Liver (tissue), 9 donors: ENCODE results near the gene HTR2A. TPM values are rescaled to one million over a fixed set of nuclear protein-coding genes. Genes with fewer than 3 reads are reported as not detected.

Experiments
- DNase-seq: peaks from one replicate; pipeline ENCODE4 v3.0.0-alpha.2; 2017; ENCODE audit warnings: low spot score
- H3K27ac ChIP-seq, 2 donors: one replicate each; pipeline ENCODE4 v1.7.0; 2013; ENCODE audit warnings: inconsistent platforms in 2 of 2, low read length in 2 of 2, control low read depth in 1 of 2, low read depth in 1 of 2, mild to moderate bottlenecking in 1 of 2
- H3K27me3 ChIP-seq, 4 donors: one replicate each; pipeline versions ENCODE4 v1.6.1 to v1.7.0; 2013; ENCODE audit warnings: low read length in 3 of 4, inconsistent platforms in 1 of 4, mild to moderate bottlenecking in 1 of 4, moderate library complexity in 1 of 4; ENCODE audit not compliant: control insufficient read depth in 4 of 4, insufficient read depth in 4 of 4
- H3K36me3 ChIP-seq, 4 donors: one replicate each; pipeline versions ENCODE4 v1.6.1 to v1.7.0; 2013; ENCODE audit warnings: low read length in 3 of 4, mild to moderate bottlenecking in 3 of 4, low read depth in 1 of 4, moderate library complexity in 1 of 4; ENCODE audit not compliant: control insufficient read depth in 4 of 4, insufficient read depth in 3 of 4
- H3K4me1 ChIP-seq, 4 donors: one replicate each; pipeline versions ENCODE4 v1.6.1 to v1.7.0; 2013; ENCODE audit warnings: low read length in 3 of 4, mild to moderate bottlenecking in 3 of 4, moderate library complexity in 1 of 4; ENCODE audit not compliant: control insufficient read depth in 4 of 4, insufficient read depth in 4 of 4
- H3K4me3 ChIP-seq, 3 donors: one replicate each; pipeline versions ENCODE4 v1.6.1 to v1.7.0; 2013; ENCODE audit warnings: low read length in 3 of 3, control low read depth in 1 of 3, low read depth in 1 of 3, mild to moderate bottlenecking in 1 of 3
- H3K9ac ChIP-seq, 2 donors: one replicate each; pipeline ENCODE4 v1.7.0; 2013; ENCODE audit warnings: low read length in 2 of 2, mild to moderate bottlenecking in 2 of 2, moderate library complexity in 2 of 2, control low read depth in 1 of 2, low read depth in 1 of 2
- H3K9me3 ChIP-seq, 4 donors: one replicate each; pipeline versions ENCODE4 v1.6.1 to v1.7.0; 2013; ENCODE audit warnings: low read length in 3 of 4; ENCODE audit not compliant: control insufficient read depth in 4 of 4
- EGR1 ChIP-seq, 2 donors: IDR thresholded peaks; 2 replicates each; pipeline ENCODE4 v1.6.1; 2016 to 2018; ENCODE audit warnings: antibody characterized with exemption in 2 of 2, low read depth in 2 of 2
- FOXA1 ChIP-seq: IDR thresholded peaks from 2 replicates; pipeline ENCODE4 v1.6.1; 2016; ENCODE audit warnings: antibody characterized with exemption
- FOXA2 ChIP-seq: IDR thresholded peaks from 2 replicates; pipeline ENCODE4 v1.6.1; 2016; ENCODE audit warnings: antibody characterized with exemption
- GABPA ChIP-seq, 2 donors: IDR thresholded peaks in 1 of 2; conservative IDR thresholded peaks in 1 of 2; 2 replicates each; pipeline ENCODE4 v1.6.1; 2016; ENCODE audit warnings: antibody characterized with exemption in 2 of 2, mild to moderate bottlenecking in 1 of 2, moderate library complexity in 1 of 2
- HNF4A ChIP-seq, 2 donors: conservative IDR thresholded peaks; 2 replicates each; pipeline ENCODE4 v1.6.1; 2016; ENCODE audit warnings: antibody characterized with exemption in 2 of 2, mild to moderate bottlenecking in 2 of 2
- HNF4G ChIP-seq: IDR thresholded peaks from 2 replicates; pipeline ENCODE4 v1.6.1; 2016; ENCODE audit warnings: antibody characterized with exemption
- JUND ChIP-seq, 2 donors: IDR thresholded peaks; 2 replicates each; pipeline ENCODE4 v1.6.1; 2016; ENCODE audit warnings: antibody characterized with exemption in 2 of 2
- MAX ChIP-seq: IDR thresholded peaks from 2 replicates; pipeline ENCODE4 v1.6.1; 2016; ENCODE audit warnings: antibody characterized with exemption
- NR2F2 ChIP-seq: IDR thresholded peaks from 2 replicates; pipeline ENCODE4 v1.6.1; 2016; ENCODE audit warnings: antibody characterized with exemption
- RAD21 ChIP-seq, 2 donors: IDR thresholded peaks; 2 replicates each; pipeline ENCODE4 v1.6.1; 2016; ENCODE audit warnings: antibody characterized with exemption in 2 of 2, mild to moderate bottlenecking in 2 of 2
- RXRA ChIP-seq, 2 donors: IDR thresholded peaks; 2 replicates each; pipeline ENCODE4 v1.6.1; 2017 to 2018; ENCODE audit warnings: antibody characterized with exemption in 2 of 2, mild to moderate bottlenecking in 1 of 2
- SP1 ChIP-seq: IDR thresholded peaks from 2 replicates; pipeline ENCODE4 v1.6.1; 2018; ENCODE audit warnings: antibody characterized with exemption, mild to moderate bottlenecking
- TAF1 ChIP-seq: conservative IDR thresholded peaks from 2 replicates; pipeline ENCODE4 v1.6.1; 2016; ENCODE audit warnings: antibody characterized with exemption, mild to moderate bottlenecking
- YY1 ChIP-seq: IDR thresholded peaks from 2 replicates; pipeline ENCODE4 v1.6.1; 2016; ENCODE audit warnings: antibody characterized with exemption, mild to moderate bottlenecking
- WGBS: extraction: QIAGEN DNeasy Blood & Tissue Kit; methylation state at CpG from one replicate; pipeline ENCODE4 v1.1.7; 2013; 5-methylcytosine and 5-hydroxymethylcytosine counted together
- polyA plus RNA-seq, 2 donors: library from polyadenylated mRNA; stranded (reverse) in 1 of 2; unstranded in 1 of 2; fragments of 200-250 nt in 1 of 2; fragments of >200 nt in 1 of 2; fragmentation: Nextera tagmentation in 1 of 2; extraction: Ambion mirVana in 1 of 2; gene quantifications; one replicate each; pipeline versions ENCODE4 v1.2.1 to v1.2.3, GENCODE V29; 2013 to 2015
- total RNA-seq, 2 donors: library from RNA; depleted of rRNA; stranded (reverse); fragments of >200 nt; gene quantifications; one replicate each; pipeline ENCODE4 v1.2.3, GENCODE V29; 2014
- TF ChIP-seq, protein P1 (sequence below): IDR thresholded peaks from 2 replicates; pipeline ENCODE4 v1.6.1; 2016; ENCODE audit warnings: antibody characterized with exemption
- TF ChIP-seq, protein P2 (sequence below): IDR thresholded peaks from 2 replicates; pipeline ENCODE4 v1.6.1; 2016; ENCODE audit warnings: antibody characterized with exemption
- TF ChIP-seq, protein P3 (sequence below): IDR thresholded peaks from 2 replicates; pipeline ENCODE4 v1.6.1; 2016; ENCODE audit warnings: antibody characterized with exemption, mild to moderate bottlenecking
- TF ChIP-seq, protein P4 (sequence below): fragments of 150-350 bp; IDR thresholded peaks from 2 replicates; pipeline ENCODE4 v1.5.1; 2017; ENCODE audit warnings: improper control_type of control experiment, low read depth, low read length; ENCODE audit not compliant: missing input control
- donor health status: healthy.
- donor health status: healthy.
- donor health status: healthy.
- donor health status: healthy.
- donor health status: healthy.

Gene HTR2A
- total and polyA plus RNA-seq, 4 donors: under 0.01 to 0.19 (median 0.19) TPM; not detected in 1

- Histone ChIP-seq H3K27me3 (no peaks in the 10 kb centered on the region), H3K9ac (no peak overlapping the region), H3K9me3 (no peaks in the 10 kb centered on the region), H3K36me3 (no peaks in the 10 kb centered on the region), H3K27ac (no peak overlapping the region), H3K4me1 (peaks cover 2 to 26% (median 13%) of the 10 kb centered on the region in 4 donors), H3K4me3 (no peak overlapping the region)
- TF ChIP-seq SP1: no peak
- no peak for TF ChIP-seq EGR1 (IDR thresholded peaks at IDR 0.05; ENCODE audit: low read depth in 2 of 2)
- no peak for TF ChIP-seq FOXA1
- no peak for TF ChIP-seq TAF1
- TF ChIP-seq HNF4A (conservative IDR thresholded peaks at IDR 0.05): no peak
- TF ChIP-seq YY1: no peak
- TF ChIP-seq, protein P1, sequence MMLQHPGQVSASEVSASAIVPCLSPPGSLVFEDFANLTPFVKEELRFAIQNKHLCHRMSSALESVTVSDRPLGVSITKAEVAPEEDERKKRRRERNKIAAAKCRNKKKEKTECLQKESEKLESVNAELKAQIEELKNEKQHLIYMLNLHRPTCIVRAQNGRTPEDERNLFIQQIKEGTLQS: no peak
- TF ChIP-seq, protein P2, sequence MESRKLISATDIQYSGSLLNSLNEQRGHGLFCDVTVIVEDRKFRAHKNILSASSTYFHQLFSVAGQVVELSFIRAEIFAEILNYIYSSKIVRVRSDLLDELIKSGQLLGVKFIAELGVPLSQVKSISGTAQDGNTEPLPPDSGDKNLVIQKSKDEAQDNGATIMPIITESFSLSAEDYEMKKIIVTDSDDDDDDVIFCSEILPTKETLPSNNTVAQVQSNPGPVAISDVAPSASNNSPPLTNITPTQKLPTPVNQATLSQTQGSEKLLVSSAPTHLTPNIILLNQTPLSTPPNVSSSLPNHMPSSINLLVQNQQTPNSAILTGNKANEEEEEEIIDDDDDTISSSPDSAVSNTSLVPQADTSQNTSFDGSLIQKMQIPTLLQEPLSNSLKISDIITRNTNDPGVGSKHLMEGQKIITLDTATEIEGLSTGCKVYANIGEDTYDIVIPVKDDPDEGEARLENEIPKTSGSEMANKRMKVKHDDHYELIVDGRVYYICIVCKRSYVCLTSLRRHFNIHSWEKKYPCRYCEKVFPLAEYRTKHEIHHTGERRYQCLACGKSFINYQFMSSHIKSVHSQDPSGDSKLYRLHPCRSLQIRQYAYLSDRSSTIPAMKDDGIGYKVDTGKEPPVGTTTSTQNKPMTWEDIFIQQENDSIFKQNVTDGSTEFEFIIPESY: no peak
- TF ChIP-seq, protein P3, sequence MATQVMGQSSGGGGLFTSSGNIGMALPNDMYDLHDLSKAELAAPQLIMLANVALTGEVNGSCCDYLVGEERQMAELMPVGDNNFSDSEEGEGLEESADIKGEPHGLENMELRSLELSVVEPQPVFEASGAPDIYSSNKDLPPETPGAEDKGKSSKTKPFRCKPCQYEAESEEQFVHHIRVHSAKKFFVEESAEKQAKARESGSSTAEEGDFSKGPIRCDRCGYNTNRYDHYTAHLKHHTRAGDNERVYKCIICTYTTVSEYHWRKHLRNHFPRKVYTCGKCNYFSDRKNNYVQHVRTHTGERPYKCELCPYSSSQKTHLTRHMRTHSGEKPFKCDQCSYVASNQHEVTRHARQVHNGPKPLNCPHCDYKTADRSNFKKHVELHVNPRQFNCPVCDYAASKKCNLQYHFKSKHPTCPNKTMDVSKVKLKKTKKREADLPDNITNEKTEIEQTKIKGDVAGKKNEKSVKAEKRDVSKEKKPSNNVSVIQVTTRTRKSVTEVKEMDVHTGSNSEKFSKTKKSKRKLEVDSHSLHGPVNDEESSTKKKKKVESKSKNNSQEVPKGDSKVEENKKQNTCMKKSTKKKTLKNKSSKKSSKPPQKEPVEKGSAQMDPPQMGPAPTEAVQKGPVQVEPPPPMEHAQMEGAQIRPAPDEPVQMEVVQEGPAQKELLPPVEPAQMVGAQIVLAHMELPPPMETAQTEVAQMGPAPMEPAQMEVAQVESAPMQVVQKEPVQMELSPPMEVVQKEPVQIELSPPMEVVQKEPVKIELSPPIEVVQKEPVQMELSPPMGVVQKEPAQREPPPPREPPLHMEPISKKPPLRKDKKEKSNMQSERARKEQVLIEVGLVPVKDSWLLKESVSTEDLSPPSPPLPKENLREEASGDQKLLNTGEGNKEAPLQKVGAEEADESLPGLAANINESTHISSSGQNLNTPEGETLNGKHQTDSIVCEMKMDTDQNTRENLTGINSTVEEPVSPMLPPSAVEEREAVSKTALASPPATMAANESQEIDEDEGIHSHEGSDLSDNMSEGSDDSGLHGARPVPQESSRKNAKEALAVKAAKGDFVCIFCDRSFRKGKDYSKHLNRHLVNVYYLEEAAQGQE: no peak
- no peak for TF ChIP-seq MAX
- no peak for TF ChIP-seq FOXA2
- TF ChIP-seq RAD21 (IDR thresholded peaks at IDR 0.05): no peak
- no peak for TF ChIP-seq NR2F2
- TF ChIP-seq, protein P4, sequence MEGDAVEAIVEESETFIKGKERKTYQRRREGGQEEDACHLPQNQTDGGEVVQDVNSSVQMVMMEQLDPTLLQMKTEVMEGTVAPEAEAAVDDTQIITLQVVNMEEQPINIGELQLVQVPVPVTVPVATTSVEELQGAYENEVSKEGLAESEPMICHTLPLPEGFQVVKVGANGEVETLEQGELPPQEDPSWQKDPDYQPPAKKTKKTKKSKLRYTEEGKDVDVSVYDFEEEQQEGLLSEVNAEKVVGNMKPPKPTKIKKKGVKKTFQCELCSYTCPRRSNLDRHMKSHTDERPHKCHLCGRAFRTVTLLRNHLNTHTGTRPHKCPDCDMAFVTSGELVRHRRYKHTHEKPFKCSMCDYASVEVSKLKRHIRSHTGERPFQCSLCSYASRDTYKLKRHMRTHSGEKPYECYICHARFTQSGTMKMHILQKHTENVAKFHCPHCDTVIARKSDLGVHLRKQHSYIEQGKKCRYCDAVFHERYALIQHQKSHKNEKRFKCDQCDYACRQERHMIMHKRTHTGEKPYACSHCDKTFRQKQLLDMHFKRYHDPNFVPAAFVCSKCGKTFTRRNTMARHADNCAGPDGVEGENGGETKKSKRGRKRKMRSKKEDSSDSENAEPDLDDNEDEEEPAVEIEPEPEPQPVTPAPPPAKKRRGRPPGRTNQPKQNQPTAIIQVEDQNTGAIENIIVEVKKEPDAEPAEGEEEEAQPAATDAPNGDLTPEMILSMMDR: no peak
- no peak for TF ChIP-seq HNF4G
- TF ChIP-seq GABPA (IDR thresholded peaks at IDR 0.05 in 1 of 2, conservative IDR thresholded peaks at IDR 0.05 in 1 of 2): no peak
- WGBS: 87% methylated on average over 5 of the region's 5 CpGs
- DNase-seq: no peak
Measured at GRCh38 chr13:46803586-46803985, 93.3 kb downstream of the HTR2A start.

DNA sequence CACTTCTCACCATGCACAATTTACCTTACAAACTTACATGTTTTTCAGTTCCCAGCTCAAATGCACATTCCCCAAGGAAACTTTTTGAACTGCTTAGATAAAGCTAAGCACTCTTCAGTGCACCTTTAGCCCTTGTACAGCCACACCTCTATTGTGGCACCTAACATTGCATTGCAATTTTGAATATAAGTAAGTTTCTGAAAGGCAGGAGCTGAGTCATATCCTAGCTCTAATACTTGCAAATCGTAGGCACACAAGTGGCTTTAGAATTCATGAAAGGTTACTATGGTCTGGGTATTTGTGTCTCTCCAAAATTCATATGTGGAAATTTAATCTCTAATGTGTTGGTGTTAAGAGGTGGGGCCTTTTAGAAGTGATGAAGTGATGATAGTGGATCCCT lies 95.0 kb downstream of the HTR2A start:
- DNase-seq: no peak
- WGBS: 69% methylated on average over 1 of the region's 1 CpG
- TF ChIP-seq JUND (IDR thresholded peaks at IDR 0.05): no peak
- no peak for TF ChIP-seq EGR1 (IDR thresholded peaks at IDR 0.05; ENCODE audit: low read depth in 2 of 2)
- TF ChIP-seq RXRA (IDR thresholded peaks at IDR 0.05): no peak
- no peak for TF ChIP-seq NR2F2
- no peak for TF ChIP-seq TAF1
- TF ChIP-seq FOXA1: no peak
- no peak for TF ChIP-seq MAX
- TF ChIP-seq YY1: no peak
- TF ChIP-seq, protein P3: no peak
- no peak for TF ChIP-seq HNF4G
- TF ChIP-seq, protein P1: no peak

More for the DNA sequence above, 95.0 kb downstream of the HTR2A start:
- Histone ChIP-seq H3K9me3 (no peaks in the 10 kb centered on the region), H3K4me1 (peaks cover 2 to 40% (median 15%) of the 10 kb centered on the region in 4 donors), H3K9ac (no peak overlapping the region), H3K27ac (no peak overlapping the region), H3K27me3 (no peaks in the 10 kb centered on the region), H3K4me3 (no peak overlapping the region), H3K36me3 (no peaks in the 10 kb centered on the region)
